CD14-positive monocyte (primary cell): ENCODE results near the gene TMX4. TPM values are rescaled to one million over a fixed set of nuclear protein-coding genes. Genes with fewer than 3 reads are reported as not detected.

ENCODE experiments used
- DNase-seq, 3 donors: peaks; one replicate each; pipeline ENCODE4 v3.0.0-alpha.2; 2011 to 2022
- H2AFZ ChIP-seq: 2 replicates; pipeline ENCODE4 v1.6.0; 2012; ENCODE audit warnings: mild to moderate bottlenecking, low read depth, low read length, inconsistent platforms; ENCODE audit not compliant: insufficient read depth, poor library complexity, severe bottlenecking
- H3K27ac ChIP-seq, 2 donors: 1 replicate in 1 of 2; 2 replicates in 1 of 2; pipeline ENCODE4 v1.5.1; 2012 to 2013; ENCODE audit warnings: low read length in 2 of 2, control low read depth in 1 of 2, inconsistent platforms in 1 of 2, low read depth in 1 of 2, mild to moderate bottlenecking in 1 of 2
- H3K27me3 ChIP-seq, 2 donors: one replicate each; pipeline versions ENCODE4 v1.6.0 to v1.6.1; 2011 to 2013; ENCODE audit warnings: low read length in 2 of 2; ENCODE audit not compliant: control insufficient read depth in 2 of 2, insufficient read depth in 2 of 2
- H3K36me3 ChIP-seq, 2 donors: replicated peaks in 1 of 2; 1 replicate in 1 of 2; 2 replicates in 1 of 2; pipeline versions ENCODE4 v1.5.1 to v1.6.1; 2012 to 2013; ENCODE audit warnings: low read length in 2 of 2, control low read depth in 1 of 2, inconsistent platforms in 1 of 2, mild to moderate bottlenecking in 1 of 2; ENCODE audit not compliant: insufficient read depth in 2 of 2, control insufficient read depth in 1 of 2
- H3K4me1 ChIP-seq, 2 donors: 1 replicate in 1 of 2; 2 replicates in 1 of 2; pipeline versions ENCODE4 v1.5.1 to v1.6.1; 2012 to 2013; ENCODE audit warnings: low read length in 2 of 2, control low read depth in 1 of 2, inconsistent platforms in 1 of 2, mild to moderate bottlenecking in 1 of 2, moderate library complexity in 1 of 2; ENCODE audit not compliant: insufficient read depth in 2 of 2, control insufficient read depth in 1 of 2
- H3K4me2 ChIP-seq: replicated peaks from 2 replicates; pipeline ENCODE3; 2012; ENCODE audit warnings: low read length, moderate library complexity, mild to moderate bottlenecking; ENCODE audit not compliant: poor library complexity, severe bottlenecking; ENCODE audit errors: extremely low read depth
- H3K4me3 ChIP-seq, 3 experiments: fragments of 200-600 bp in 1 of 3; sonication (generic) in 1 of 3; replicated peaks in 1 of 3; 1 replicate in 2 of 3; 2 replicates in 1 of 3; pipeline ENCODE4 v1.5.1; 2011 to 2013; ENCODE audit warnings: low read length in 3 of 3, mild to moderate bottlenecking in 3 of 3, control low read depth in 2 of 3, low read depth in 2 of 3, inconsistent platforms in 1 of 3, moderate library complexity in 1 of 3
- H3K79me2 ChIP-seq: 2 replicates; pipeline ENCODE4 v1.6.0; 2012; ENCODE audit warnings: mild to moderate bottlenecking, control low read depth, inconsistent platforms, low read length, moderate library complexity; ENCODE audit not compliant: insufficient read depth
- H3K9ac ChIP-seq: 2 replicates; pipeline ENCODE4 v1.6.0; 2017; ENCODE audit warnings: low read length, mild to moderate bottlenecking; ENCODE audit not compliant: insufficient read depth, poor library complexity, severe bottlenecking
- H3K9me3 ChIP-seq, 2 donors: replicated peaks in 1 of 2; 1 replicate in 1 of 2; 2 replicates in 1 of 2; pipeline versions ENCODE4 v1.5.1 to v1.6.1; 2012 to 2013; ENCODE audit warnings: low read length in 2 of 2, control low read depth in 1 of 2; ENCODE audit not compliant: control insufficient read depth in 1 of 2, insufficient read depth in 1 of 2
- H4K20me1 ChIP-seq: 2 replicates; pipeline ENCODE4 v1.6.0; 2012; ENCODE audit warnings: mild to moderate bottlenecking, low read length, control low read depth, moderate library complexity; ENCODE audit not compliant: insufficient read depth
- H3K27ac Mint-ChIP-seq, 7 donors: one replicate each; pipeline ENCODE4 v1.8.0; 2020; ENCODE audit warnings: mild to moderate bottlenecking in 7 of 7, mixed read lengths in 7 of 7, moderate library complexity in 6 of 7, inconsistent platforms in 2 of 7
- H3K27me3 Mint-ChIP-seq, 3 donors: one replicate each; pipeline ENCODE4 v1.8.0; 2021 to 2022; ENCODE audit warnings: low read depth in 3 of 3, mild to moderate bottlenecking in 3 of 3, mixed read lengths in 3 of 3, moderate library complexity in 3 of 3, inconsistent platforms in 1 of 3
- H3K36me3 Mint-ChIP-seq, 2 donors: one replicate each; pipeline ENCODE4 v1.8.0; 2020; ENCODE audit warnings: mixed read lengths in 2 of 2, inconsistent platforms in 1 of 2, mild to moderate bottlenecking in 1 of 2
- H3K4me1 Mint-ChIP-seq: one replicate; pipeline ENCODE4 v1.8.0; 2020; ENCODE audit warnings: mild to moderate bottlenecking, mixed read lengths
- H3K4me3 Mint-ChIP-seq, 2 donors: one replicate each; pipeline ENCODE4 v1.8.0; 2020; ENCODE audit warnings: mild to moderate bottlenecking in 2 of 2, mixed read lengths in 2 of 2, moderate library complexity in 1 of 2
- H3K9me3 Mint-ChIP-seq, 7 donors: one replicate each; pipeline ENCODE4 v1.8.0; 2020 to 2022; ENCODE audit warnings: mixed read lengths in 7 of 7, mild to moderate bottlenecking in 6 of 7, moderate library complexity in 6 of 7, inconsistent platforms in 2 of 7
- CTCF ChIP-seq: fragments of 200-600 bp; IDR thresholded peaks from one replicate; pipeline ENCODE4 v1.8.0; 2022; ENCODE audit warnings: antibody characterized with exemption, mild to moderate bottlenecking
- WGBS: methylation state at CpG from one replicate; pipeline ENCODE4 v1.1.5; 2013; ENCODE audit warnings: missing lambda C conversion rate; ENCODE audit not compliant: insufficient coverage; 5-methylcytosine and 5-hydroxymethylcytosine counted together
- intact Hi-C, 2 donors: fragments of 100-400 bp; cut with micrococcal nuclease; formaldehyde crosslinking; loops; one replicate each; pipeline versions ENCODE4 v1.15.0 to v1.15.1; 2023
- polyA plus RNA-seq, 3 donors: library from polyadenylated mRNA; depleted of rRNA in 1 of 3; unstranded in 2 of 3; stranded (reverse) in 1 of 3; fragments of 300-500 nt in 2 of 3; fragments of >200 nt in 1 of 3; fragmentation: Illumina TruSeq in 2 of 3; gene quantifications; 1 replicate in 2 of 3; 2 replicates in 1 of 3; pipeline ENCODE4 v1.2.3, GENCODE V29; 2012 to 2021

TMX4 gene
- polyA plus RNA-seq, 3 donors = 12.1 to 67.9 (median 55.2) TPM

GRCh38 chr20:7975851-7976414 is 43.6 kb downstream of the TMX4 start:
- Histone ChIP-seq H3K79me2 (no peaks in the 10 kb centered on the region), H3K9me3 (no peaks in the 10 kb centered on the region), H3K36me3 (peaks cover 10 to 31% of the 10 kb centered on the region in 2 donors), H3K4me1 (no peaks in the 10 kb centered on the region), H4K20me1 (no peaks in the 10 kb centered on the region), H2AFZ (no peak overlapping the region), H3K4me3 (no peak overlapping the region), H3K9ac (no peak overlapping the region), H3K27me3 (no peaks in the 10 kb centered on the region), H3K27ac (no peak overlapping the region), H3K4me2 (no peak overlapping the region)
- TF ChIP-seq CTCF = no peak
- WGBS = 89% methylated on average over 8 of the region's 9 CpGs
- Mint-ChIP-seq H3K4me1 (peaks cover 1% of the 10 kb centered on the region), H3K9me3 (peaks cover 0 to 5% (median 1%) of the 10 kb centered on the region in 7 donors), H3K27me3 (peaks cover 0 to 13% (median 6%) of the 10 kb centered on the region in 3 donors), H3K36me3 (peaks cover 26 to 31% of the 10 kb centered on the region in 2 donors), H3K27ac (no peak overlapping the region), H3K4me3 (no peak overlapping the region)
- DNase-seq = no peak
- intact Hi-C loops = no loop called here

GRCh38 chr20:7974785-7975435 is 44.7 kb downstream of the TMX4 start:
- Histone ChIP-seq H4K20me1 (no peaks in the 10 kb centered on the region), H3K4me3 (no peak overlapping the region), H3K27me3 (peaks cover 0 to 2% of the 10 kb centered on the region in 2 donors), H3K79me2 (no peaks in the 10 kb centered on the region), H3K27ac (no peak overlapping the region), H3K4me2 (no peak overlapping the region), H3K9ac (no peak overlapping the region), H2AFZ (no peak overlapping the region), H3K36me3 (peaks cover 1 to 20% of the 10 kb centered on the region in 2 donors), H3K4me1 (no peaks in the 10 kb centered on the region), H3K9me3 (no peaks in the 10 kb centered on the region)
- no peak for DNase-seq
- no peak for TF ChIP-seq CTCF
- H3K4me1 Mint-ChIP-seq = no peaks in the 10 kb centered on the region
- intact Hi-C loops = no loop called here
- H3K27ac Mint-ChIP-seq = no peak overlapping the region
- H3K4me3 Mint-ChIP-seq = no peak overlapping the region
- peaks cover 0 to 5% (median 1%) of the 10 kb centered on the region in 7 donors for H3K9me3 Mint-ChIP-seq
- WGBS = 100% methylated on average over 2 of the region's 4 CpGs
- H3K36me3 Mint-ChIP-seq = peaks cover 18 to 22% of the 10 kb centered on the region in 2 donors
- H3K27me3 Mint-ChIP-seq = peaks cover 0 to 13% (median 7%) of the 10 kb centered on the region in 3 donors
